Left lung (tissue), 14 donors: ENCODE measurements around the gene TMEM106B. TPM values are rescaled to one million over a fixed set of nuclear protein-coding genes. Genes with fewer than 3 reads are reported as not detected.
"Not testable (repeated sequence)": the region's sequence is repeated elsewhere in the genome, so short reads cannot be mapped to it uniquely, and the experiment has no call there.

Experiments
- ATAC-seq: fragments of 200-7000 bp; cut with Tn5 transposase; one replicate; pipeline ENCODE4 v1.9.1; 2020; ENCODE audit warnings: moderate library complexity
- DNase-seq, 4 donors: peaks; one replicate each; pipeline ENCODE4 v3.0.0-alpha.2; 2013 to 2020
- H3K27ac ChIP-seq, 2 donors: fragments of 200-600 bp; sonication (generic) in 1 of 2; one replicate each; pipeline versions ENCODE4 v1.5.0 to v1.8.0; 2020 to 2021
- H3K27me3 ChIP-seq, 2 donors: fragments of 200-600 bp; sonication (generic) in 1 of 2; one replicate each; pipeline versions ENCODE4 v1.5.0 to v1.8.0; 2020 to 2021
- H3K36me3 ChIP-seq, 2 donors: fragments of 200-600 bp; sonication (generic) in 1 of 2; one replicate each; pipeline versions ENCODE4 v1.5.0 to v1.8.0; 2020 to 2021
- H3K4me1 ChIP-seq, 2 donors: fragments of 200-600 bp; one replicate each; pipeline ENCODE4 v1.8.0; 2021
- H3K4me3 ChIP-seq, 2 donors: fragments of 200-600 bp; sonication (generic) in 1 of 2; one replicate each; pipeline versions ENCODE4 v1.5.0 to v1.8.0; 2020 to 2021; ENCODE audit warnings: mild to moderate bottlenecking in 1 of 2
- H3K9me3 ChIP-seq, 2 donors: fragments of 200-600 bp; sonication (generic) in 1 of 2; one replicate each; pipeline versions ENCODE4 v1.5.0 to v1.8.0; 2020 to 2021
- CTCF ChIP-seq, 2 donors: fragments of 200-600 bp; sonication (generic) in 1 of 2; IDR thresholded peaks; one replicate each; pipeline versions ENCODE4 v1.5.0 to v1.8.0; 2021; ENCODE audit warnings: antibody characterized with exemption in 2 of 2
- intact Hi-C, 2 donors: fragments of 100-400 bp; cut with DNase I; formaldehyde crosslinking; loops; one replicate each; pipeline versions ENCODE4 v1.11.2 to v1.14.2; 2022
- long read RNA-seq, 12 donors: library from polyadenylated mRNA in 2 of 12; unstranded in 2 of 12; transcript quantifications; one replicate each; pipeline ENCODE4 v2.0.0 and lab custom pipeline, GENCODE V29; 2019 to 2026
- polyA plus RNA-seq, 6 donors: library from polyadenylated mRNA; unstranded; fragments of 120-200 nt; gene quantifications; one replicate each; pipeline ENCODE4 v1.2.1, GENCODE V29; 2013; ENCODE audit not compliant: insufficient read length in 6 of 6
- total RNA-seq, 2 donors: library from RNA; stranded (reverse); fragmentation: NEBNext Ultra II Directional; extraction: Animal tissue kit (Norgen Biotek cat#: 25700); gene quantifications; one replicate each; pipeline ENCODE4 v1.2.1, GENCODE V29; 2021
- donor health status: DM: no; HTN: yes; CAD: no.
- donor health status: DM: no; HTN: no; CAD: no.

The TMEM106B gene
- total RNA-seq (10 to 100 TPM; 43.3 to 43.7 TPM), polyA plus RNA-seq (10 to 100 TPM; 59.2 to 78.7 (median 72.3) TPM)
- long read RNA-seq, donor 1, transcript TMEM106B-202 (8 exons, 2,126 nt) = major isoform, 34 of 35 reads
- long read RNA-seq, donor 1, partial matches to known transcripts = 0 of 35 reads
- long read RNA-seq, donor 1, other reads (novel, unspliced or antisense) = 0 of 35 reads
- long read RNA-seq, donor 2, transcript TMEM106B-202 (8 exons, 2,126 nt) = major isoform, 16 of 22 reads
- long read RNA-seq, donor 2, partial matches to known transcripts = 0 of 22 reads
- long read RNA-seq, donor 2, other reads (novel, unspliced or antisense) = 6 of 22 reads
- long read RNA-seq, donor 3, transcript TMEM106B-202 (8 exons, 2,126 nt) = major isoform, 9 of 9 reads
- long read RNA-seq, donor 3, partial matches to known transcripts = 0 of 9 reads
- long read RNA-seq, donor 3, other reads (novel, unspliced or antisense) = 0 of 9 reads
- long read RNA-seq, donor 4, partial matches to known transcripts = 0 of 3 reads
- long read RNA-seq, donor 4, other reads (novel, unspliced or antisense) = 0 of 3 reads
- long read RNA-seq, donor 5, transcript TMEM106B-202 (8 exons, 2,126 nt) = major isoform, 16 of 21 reads
- long read RNA-seq, donor 5, partial matches to known transcripts = 5 of 21 reads
- long read RNA-seq, donor 5, other reads (novel, unspliced or antisense) = 0 of 21 reads
- long read RNA-seq, donor 6, transcript TMEM106B-202 (8 exons, 2,126 nt) = major isoform, 11 of 11 reads
- long read RNA-seq, donor 6, partial matches to known transcripts = 0 of 11 reads
- long read RNA-seq, donor 6, other reads (novel, unspliced or antisense) = 0 of 11 reads
- long read RNA-seq, donor 7, transcript TMEM106B-202 (8 exons, 2,126 nt) = major isoform, 11 of 11 reads
- long read RNA-seq, donor 7, partial matches to known transcripts = 0 of 11 reads
- long read RNA-seq, donor 7, other reads (novel, unspliced or antisense) = 0 of 11 reads
- long read RNA-seq, donor 8, transcript TMEM106B-202 (8 exons, 2,126 nt) = major isoform, 15 of 16 reads
- long read RNA-seq, donor 8, partial matches to known transcripts = 0 of 16 reads
- long read RNA-seq, donor 8, other reads (novel, unspliced or antisense) = 0 of 16 reads
- long read RNA-seq, donor 9 = 0 reads
- long read RNA-seq, donor 10, partial matches to known transcripts = 0 of 2 reads
- long read RNA-seq, donor 10, other reads (novel, unspliced or antisense) = 0 of 2 reads
- long read RNA-seq, donor 11, transcript TMEM106B-202 (8 exons, 2,126 nt) = major isoform, 32 of 33 reads
- long read RNA-seq, donor 11, partial matches to known transcripts = 0 of 33 reads
- long read RNA-seq, donor 11, other reads (novel, unspliced or antisense) = 0 of 33 reads
- long read RNA-seq, donor 12, full-length matches to known transcripts = 11 of 11 reads
- long read RNA-seq, donor 12, partial matches to known transcripts = 0 of 11 reads
- long read RNA-seq, donor 12, other reads (novel, unspliced or antisense) = 0 of 11 reads

GRCh38 chr7:12211054-12211710 is at the start of gene TMEM106B:
TSS of gene TMEM106B (plus strand) at chr7:12211294. CDS start at chr7:12214811, 3,517 bp downstream.
- Histone ChIP-seq H3K27me3 (no peaks in the 10 kb centered on the region), H3K4me1 (peaks cover 5 to 16% of the 10 kb centered on the region in 2 donors), H3K9me3 (no peaks in the 10 kb centered on the region), H3K27ac (peak within 1 kb of the TSS; percentile 92 to 96), H3K4me3 (peak within 1 kb of the TSS; percentile 63 to 71), H3K36me3 (peaks cover 0 to 11% of the 10 kb centered on the region in 2 donors)
- intact Hi-C loops = no loop called here
- no peak for TF ChIP-seq CTCF (IDR thresholded peaks at IDR 0.05)
- ATAC-seq (peak; percentile 97), DNase-seq (peak; percentile 97 to 99 (median 98))

- H3K4me3 ChIP-seq = no peak overlapping the region
- H3K36me3 ChIP-seq = no peaks in the 10 kb centered on the region
- H3K27ac ChIP-seq = no peak overlapping the region
- no peak for DNase-seq
- no peak for ATAC-seq
- peaks cover 0 to 2% of the 10 kb centered on the region in 2 donors for H3K9me3 ChIP-seq
- H3K27me3 ChIP-seq = no peaks in the 10 kb centered on the region
- intact Hi-C loops = no loop called here
- TF ChIP-seq CTCF (IDR thresholded peaks at IDR 0.05) = no peak
- no peaks in the 10 kb centered on the region for H3K4me1 ChIP-seq
Measured at GRCh38 chr7:12162415-12163113, 48.5 kb upstream of the TMEM106B start.

- intact Hi-C loops, H3K27me3 ChIP-seq, H3K27ac ChIP-seq, DNase-seq, H3K36me3 ChIP-seq, ATAC-seq, H3K4me3 ChIP-seq, H3K4me1 ChIP-seq: not testable (repeated sequence)
- H3K9me3 ChIP-seq = peaks cover 0 to 16% of the 10 kb centered on the region in 2 donors
Measured at GRCh38 chr7:12168065-12168464, 43.0 kb upstream of the TMEM106B start.

GRCh38 chr7:12169981-12170820 is 40.9 kb upstream of the TMEM106B start:
- ATAC-seq = peak; percentile 96
- H3K4me1 ChIP-seq, H3K4me3 ChIP-seq, H3K27me3 ChIP-seq, H3K36me3 ChIP-seq, H3K27ac ChIP-seq, intact Hi-C loops: not testable (repeated sequence)
- peak in 3 of 4 donors; percentile 10 to 75 (median 65) for DNase-seq
- H3K9me3 ChIP-seq = peaks cover 0 to 15% of the 10 kb centered on the region in 2 donors
